Measurements from ENCODE around the gene STAT3.
"Not testable (repeated sequence)": the region's sequence is repeated elsewhere in the genome, so short reads cannot be mapped to it uniquely, and the experiment has no call there.

The STAT3 gene

DNA sequence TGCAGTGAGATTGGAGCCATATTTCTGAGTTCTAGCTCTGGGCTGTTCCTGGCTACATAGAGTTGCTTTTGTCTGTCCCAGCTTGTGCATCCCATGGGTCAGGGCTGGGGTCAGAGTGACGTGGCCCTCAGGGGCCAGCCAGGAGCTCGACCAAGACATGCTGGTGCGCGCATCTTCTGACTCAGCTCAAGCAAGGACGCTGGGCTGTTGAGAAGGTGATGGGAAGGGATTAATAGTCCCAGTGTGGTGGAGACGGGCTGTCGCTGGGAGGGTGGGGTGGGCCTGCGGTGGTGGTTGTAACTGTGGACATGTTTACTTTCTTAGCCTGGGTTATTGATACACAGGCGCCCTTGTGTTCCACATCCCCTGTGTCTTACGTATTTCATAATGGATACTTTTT lies 90.5 kb downstream of the STAT3 start:
- DNase-seq (ENCODE audit: low read depth) = not testable (repeated sequence)

DNA sequence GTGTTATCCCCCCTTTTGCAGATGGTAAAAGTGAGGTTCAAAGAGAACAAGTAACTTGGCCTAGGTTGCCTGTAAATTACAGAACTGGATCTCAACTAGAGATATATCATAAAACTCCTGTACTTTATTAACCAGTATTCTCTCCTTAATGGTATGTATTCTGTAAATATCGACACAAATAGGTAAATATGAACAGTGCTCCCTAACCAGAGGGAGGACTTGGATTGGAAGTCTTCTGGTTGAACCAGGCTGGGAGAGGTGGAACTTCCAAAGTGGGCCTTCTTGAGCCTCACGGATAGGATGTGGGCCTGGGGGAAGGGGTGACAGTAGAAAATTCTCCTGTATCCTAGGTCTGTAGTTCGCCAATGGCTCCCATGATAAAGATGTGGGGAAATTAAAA lies 92.2 kb downstream of the STAT3 start:
- no peak for DNase-seq (ENCODE audit: low read depth)

DNA sequence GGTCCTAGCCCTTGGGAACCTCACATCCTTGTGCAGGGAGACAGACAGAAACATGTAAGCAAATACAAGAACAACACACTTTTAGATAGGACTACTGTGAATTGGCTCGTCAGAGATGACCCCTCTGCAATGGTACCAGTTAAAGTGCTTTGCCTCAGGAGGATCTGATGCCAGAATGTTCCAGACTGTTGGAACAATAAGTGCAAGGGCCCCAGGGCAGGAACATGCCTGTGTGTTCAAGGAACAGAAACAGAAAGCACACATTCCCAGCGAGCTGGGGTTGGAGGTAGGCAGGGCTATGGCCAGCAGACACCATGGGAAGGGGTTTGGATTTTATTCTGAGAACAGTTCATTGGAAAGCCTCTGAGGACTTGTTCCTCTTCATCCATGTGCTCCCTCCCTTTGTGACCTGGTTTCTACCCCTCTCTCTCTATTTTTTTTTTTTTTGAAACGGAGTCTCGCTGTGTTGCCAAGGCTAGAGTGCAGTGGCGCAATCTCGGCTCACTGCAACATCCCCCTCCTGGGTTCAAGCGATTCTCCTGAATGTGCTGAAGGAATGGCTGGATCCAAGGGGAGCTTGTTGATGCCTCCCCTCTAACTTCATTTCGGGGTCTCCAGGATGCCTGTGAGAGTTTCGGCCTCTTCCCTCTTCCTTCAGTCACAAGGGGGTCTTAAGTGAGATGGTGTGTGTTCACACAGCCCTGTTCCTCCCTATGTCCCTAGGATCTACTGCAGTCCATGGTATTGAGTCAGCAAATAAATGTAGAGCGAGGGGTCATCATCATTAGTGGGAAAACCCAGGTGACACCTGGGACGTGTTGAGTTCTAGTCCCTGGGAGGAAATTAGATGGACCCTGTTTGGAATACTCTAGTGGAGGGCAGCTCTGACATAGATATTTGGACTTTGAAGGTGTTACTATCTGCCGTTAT lies 93.5 kb downstream of the STAT3 start:
- no peak for DNase-seq (ENCODE audit: low read depth)

DNA sequence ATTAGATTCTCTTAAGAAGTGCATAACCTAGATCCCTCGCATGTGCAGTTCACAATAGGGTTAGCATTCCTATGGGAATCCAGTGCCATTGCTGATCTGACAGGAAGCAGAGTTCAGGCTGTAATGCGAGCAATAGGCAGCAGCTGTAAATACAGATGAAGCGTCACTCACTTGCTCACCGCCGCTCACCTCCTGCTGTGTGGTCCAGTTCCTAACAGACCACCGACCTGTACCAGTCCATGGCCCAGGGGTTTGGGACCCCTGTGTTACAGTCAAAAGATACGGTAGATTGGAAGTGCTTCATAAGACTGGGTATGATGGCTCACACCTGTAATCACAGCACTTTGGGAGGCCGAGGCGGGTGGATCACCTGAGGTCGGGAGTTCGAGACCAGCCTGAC lies 97.1 kb downstream of the STAT3 start:
- DNase-seq (ENCODE audit: low read depth) = no peak

DNA sequence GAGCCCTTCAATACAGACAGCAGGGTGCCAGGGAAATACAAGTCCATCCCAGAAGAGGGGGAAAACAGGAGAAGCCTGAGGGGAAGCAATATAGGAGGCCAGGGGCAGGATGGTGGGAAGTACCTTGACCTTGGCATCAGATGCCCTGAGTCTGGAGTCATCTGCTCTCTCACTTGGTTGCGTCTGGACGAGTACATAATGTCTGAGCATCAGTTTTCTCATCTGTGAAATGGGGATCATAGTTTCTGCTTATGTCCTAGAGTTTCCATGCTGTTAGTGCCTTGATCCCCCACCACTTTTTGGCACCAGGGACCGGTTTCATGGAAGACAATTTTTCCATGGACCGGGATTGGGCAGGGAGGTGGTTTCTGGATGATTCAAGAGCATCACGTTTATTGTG lies 97.7 kb downstream of the STAT3 start:
- DNase-seq (ENCODE audit: low read depth) = no peak

DNA sequence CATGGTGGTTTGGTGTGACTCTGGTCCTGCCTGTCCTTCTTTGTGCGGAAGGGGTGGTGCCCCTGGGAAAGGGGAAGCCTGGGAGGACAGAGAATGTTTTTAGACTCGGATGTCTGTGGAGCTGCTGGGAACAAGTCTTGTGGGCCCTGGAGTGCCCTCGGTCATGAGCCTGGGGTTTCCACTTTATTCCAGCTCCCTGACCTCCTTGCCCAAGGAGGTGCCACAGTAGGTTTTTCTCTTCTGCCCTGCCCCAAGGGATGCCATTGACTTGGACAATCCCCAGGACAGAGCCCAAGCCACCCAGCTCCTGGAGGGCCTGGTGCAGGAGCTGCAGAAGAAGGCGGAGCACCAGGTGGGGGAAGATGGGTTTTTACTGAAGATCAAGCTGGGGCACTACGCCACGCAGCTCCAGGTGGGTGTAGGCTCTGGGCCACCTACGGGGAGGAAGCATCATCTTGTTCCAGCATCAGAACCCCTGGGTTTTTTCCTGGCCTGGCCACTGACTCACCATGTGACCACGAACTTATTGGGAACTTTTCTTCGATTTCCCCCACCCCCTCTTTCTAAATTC lies 98.5 kb downstream of the STAT3 start:
- no peak for DNase-seq (ENCODE audit: low read depth)

DNA sequence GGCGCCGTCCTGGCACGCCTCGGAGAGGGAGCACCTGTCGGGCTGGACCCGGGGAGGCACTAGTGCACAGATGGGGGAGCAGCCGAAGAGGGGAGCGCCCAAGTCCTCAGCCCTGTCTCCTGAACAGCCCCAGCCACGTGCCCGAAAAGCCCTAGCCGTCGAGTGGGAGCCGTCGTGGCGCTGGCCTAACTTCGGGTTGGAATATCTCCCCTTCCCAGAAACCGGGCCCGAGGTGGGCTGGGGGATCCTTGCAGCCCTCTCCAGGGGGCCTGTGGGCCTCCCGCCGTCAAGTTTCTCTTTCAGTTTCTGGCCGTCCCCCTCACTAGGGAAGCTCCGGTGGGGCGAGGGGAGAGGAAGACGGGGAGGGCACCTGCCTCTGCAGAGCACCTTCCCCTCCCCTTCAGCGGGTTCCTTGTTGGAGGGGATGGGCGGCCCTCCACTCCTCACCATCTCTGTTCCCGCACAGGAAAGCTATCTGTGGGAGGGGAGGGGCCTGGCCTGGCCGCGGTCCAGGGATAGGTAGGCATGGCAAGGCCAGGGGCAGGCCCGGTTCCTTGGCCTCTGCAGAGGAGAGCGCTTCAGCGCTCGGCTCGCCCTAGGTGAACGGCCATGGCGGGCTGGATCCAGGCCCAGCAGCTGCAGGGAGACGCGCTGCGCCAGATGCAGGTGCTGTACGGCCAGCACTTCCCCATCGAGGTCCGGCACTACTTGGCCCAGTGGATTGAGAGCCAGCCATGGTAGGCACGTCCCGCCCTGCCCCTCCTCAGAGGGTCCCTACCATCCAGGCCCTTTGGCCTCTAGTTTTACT lies 99.2 kb downstream of the STAT3 start:
- no peak for DNase-seq (ENCODE audit: low read depth)

DNA sequence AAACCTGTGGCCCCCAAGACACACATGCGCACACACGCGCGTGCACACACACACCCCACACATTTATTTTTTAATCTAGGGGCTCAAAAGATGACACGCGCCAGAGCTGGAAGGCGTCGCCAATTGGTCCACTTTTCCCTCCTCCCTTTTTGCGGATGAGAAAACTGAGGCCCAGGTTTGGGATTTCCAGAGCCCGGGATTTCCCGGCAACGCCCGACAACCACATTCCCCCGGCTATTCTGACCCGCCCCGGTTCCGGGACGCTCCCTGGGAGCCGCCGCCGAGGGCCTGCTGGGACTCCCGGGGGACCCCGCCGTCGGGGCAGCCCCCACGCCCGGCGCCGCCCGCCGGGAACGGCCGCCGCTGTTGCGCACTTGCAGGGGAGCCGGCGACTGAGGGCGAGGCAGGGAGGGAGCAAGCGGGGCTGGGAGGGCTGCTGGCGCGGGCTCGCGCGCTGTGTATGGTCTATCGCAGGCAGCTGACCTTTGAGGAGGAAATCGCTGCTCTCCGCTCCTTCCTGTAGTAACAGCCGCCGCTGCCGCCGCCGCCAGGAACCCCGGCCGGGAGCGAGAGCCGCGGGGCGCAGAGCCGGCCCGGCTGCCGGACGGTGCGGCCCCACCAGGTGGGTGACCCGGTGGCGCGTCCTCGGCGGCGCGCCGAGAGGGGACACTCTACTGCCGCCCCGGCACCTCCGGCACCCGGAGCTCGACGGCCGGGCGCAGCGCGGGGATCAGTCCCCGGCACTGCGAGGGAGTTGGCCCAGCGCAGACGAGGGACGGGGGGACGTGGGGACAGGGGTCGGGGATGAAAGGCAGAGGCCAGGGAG lies 100.1 kb downstream of the STAT3 start, which contains the start of gene STAT5A:
Gene STAT5A, plus strand, starts transcription at position 522 of the 826 bp plus-strand sequence. CDS start 914 bp downstream, outside the sequence.
- DNase-seq (ENCODE audit: low read depth) = no peak

DNA sequence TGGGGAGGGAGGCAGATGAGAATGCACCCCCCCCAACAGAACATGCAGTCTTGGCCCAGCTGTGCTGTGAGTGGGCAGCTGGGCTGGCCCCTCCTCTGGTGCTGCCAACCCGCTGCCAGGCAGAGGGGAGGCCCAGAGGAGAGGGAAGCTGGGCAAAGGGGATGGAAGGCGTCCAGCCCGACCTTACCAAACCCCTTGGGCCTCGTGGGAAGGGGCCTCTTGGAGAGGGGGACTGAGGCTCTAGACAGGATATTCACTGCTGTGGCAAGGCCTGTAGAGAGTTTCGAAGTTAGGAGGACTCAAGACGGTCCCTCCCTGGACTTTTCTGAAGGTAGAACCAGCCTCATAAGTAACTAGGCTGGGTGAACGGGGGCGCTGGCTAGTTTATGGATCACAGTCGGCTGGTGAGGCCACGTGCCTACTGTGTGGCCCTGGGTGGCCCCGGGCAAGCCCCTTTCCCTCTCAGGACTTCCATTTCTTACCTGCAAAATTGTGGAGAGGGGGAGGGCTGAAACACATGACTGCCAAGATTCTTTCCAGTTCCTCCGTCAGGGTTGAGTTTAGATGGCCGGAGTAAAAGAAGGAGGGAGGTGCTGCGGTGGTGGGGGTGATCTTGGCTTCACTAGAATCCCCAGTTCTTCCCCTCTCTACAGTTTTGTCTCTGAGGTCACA lies 100.8 kb downstream of the STAT3 start:
- no peak for DNase-seq (ENCODE audit: low read depth)

DNA sequence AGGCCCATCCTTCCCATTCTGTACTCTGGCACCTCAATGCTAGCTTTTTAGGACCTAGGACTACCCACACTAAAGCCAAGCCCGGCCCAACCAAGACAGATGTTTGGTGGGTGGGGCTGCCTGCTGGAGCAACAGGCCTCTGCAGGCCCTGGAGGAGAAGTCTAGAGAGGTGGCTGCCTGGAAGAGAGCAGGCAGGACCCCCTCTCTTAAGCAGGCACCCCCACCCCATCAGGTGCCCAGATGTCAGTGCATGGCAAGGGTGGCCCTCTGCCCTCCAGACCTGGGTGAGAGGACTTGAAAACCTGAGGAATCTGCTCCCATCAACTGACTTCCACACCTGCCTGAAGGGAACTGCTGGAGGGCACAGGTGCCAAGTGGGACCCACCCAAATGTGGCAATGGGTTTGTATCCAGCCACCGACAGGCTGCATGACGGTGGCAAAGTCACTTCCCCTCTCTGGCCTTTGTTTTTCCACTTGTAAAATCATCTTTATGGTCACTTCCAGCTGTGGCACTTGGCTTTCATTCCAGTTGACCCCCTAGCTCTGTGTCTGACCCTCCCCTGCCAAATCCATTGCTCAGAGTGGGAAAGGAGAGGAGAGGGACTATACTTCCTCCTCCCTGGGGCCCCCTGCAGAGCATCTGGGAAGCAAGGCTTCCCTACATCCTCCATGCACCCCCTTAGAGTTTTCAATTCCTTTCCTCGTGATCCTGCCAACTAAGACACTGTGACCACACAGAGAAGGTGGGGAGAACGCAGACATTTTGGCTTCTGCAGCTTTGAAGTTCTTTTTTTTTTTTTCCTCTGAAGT lies 101.6 kb downstream of the STAT3 start:
- DNase-seq (ENCODE audit: low read depth) = no peak

DNA sequence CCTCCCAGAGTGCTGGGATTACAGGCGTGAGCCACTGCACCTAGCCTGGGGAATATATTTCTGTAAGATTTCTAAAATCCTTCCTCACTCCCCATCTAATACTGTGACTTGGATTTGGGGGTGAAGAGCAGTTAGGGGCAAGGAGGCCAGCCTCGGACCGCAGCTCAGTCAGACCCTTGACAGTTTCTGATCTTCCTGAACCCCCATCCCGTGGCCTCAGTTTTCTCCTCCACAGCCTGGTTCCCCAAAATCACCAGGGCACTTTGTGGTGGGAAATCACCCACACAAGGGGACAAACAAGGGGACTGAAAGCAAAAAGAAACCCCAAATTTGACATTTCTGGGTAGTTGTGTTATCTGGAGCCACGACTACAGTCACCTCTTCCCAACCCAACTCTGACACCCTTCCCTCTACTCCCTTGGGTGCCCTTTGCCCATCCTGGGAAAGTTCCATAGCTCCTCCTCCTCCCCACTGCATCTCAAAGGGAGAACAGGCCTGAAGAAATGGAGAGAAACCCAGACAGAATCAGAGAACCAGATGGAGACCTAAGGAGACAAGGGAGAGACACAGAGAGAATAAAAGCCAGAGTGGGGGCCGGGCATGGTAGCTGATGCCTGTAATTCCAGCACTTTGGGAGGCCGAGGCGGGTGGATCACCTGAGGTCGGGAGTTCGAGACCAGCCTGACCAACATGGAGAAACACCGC lies 102.7 kb downstream of the STAT3 start:
- no peak for DNase-seq (ENCODE audit: low read depth)

DNA sequence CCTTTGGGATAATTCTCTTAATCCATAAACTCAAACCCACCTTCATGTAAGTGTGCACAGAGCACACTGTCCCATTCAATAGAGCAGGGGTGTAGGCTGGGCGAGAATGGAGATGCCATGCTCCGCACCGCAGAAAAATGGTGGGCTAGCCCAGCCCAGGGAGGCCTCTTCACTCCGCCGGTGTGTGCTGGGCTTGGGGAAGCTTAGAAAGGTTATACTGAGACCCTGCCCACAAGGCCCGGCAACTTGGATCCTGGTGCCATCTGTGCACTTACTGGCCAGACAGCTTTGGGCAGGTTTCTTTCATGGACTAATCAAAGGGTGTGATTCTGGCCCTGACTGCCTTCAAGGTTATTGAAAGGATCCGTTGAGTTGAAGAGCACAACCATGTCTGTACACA lies 103.7 kb downstream of the STAT3 start:
- DNase-seq (ENCODE audit: low read depth) = no peak

DNA sequence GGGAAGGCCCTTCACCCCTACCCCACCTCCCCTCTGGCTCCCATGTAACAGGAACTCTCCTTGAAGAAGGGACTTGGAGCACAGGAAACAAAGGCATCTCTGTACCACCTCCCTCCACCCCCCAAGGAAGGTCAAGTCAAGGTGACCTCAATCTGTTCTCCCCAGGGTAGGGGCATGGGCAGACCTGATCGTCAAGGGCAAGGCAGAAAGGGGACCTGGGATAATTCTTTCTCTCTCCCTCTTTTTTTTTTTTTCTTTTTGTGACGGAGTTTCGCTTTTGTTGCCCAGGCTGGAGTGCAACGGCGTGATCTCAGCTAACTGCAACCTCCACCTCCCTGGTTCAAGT lies 104.2 kb downstream of the STAT3 start:
- no peak for DNase-seq (ENCODE audit: low read depth)

DNA sequence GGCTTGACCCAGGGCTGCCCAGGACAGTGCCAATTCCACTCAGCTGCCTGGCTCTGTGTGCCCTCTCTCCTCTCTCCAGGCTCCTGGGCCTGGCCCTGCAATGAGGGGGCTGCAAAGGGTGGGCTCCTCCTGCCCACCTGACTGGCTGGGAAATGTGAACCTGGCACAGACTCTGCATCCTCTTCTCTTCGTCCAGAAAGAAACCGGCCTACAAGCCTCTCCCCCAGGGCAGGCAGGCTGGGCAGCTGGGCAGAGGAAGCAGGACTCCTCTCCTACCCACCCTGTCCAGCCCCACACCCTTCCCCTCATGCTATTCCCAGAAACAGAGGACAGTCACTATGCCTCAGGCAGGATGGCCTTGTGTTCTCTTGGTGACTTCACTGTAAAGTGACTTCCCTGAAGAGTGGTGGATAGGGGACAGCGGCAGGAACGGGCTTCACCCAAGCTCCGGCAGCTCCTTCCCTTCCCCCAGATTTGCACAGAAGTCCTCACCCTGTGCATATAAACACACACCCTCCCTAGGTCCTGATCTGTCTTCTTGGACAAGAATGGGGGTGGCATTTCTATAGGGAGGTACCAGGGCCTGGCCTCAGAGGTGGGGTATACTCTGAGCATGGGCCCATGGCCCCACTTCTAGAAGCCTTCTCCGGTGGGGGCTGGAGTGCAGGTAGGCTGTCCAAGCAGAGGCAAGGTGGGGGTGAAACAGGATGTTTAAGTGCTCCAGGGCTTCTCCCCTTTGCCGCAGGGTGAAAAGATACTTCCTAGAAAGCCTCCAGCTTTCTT lies 104.8 kb downstream of the STAT3 start:
- no peak for DNase-seq (ENCODE audit: low read depth)

DNA sequence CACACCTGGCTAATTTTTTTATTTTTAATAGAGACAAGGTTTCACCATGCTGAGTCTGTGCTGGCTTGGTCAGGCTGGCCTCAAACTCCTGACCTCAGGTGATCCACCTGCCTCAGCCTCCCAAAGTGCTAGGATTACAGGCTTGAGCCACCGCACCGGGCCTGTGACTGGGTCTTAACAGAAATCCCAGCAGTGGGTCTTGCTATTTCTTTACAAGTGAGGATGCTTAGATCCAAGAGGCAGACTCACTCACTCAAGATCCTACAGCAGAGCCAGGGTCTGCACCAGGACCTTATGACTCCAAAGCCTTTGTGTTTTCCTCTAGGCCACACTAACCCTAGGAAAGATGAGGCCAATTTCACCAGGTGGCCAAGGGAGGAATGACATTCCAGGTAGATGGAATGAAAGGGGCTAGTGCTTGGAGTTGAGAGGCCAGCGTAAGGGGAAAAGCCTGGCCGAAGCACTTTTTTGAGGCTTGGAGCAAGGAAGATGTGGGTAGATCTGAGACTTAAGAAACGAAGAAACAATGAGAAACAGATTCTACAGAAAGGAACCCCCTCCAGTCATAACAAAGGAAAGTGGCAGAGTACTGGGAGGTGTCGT lies 105.7 kb downstream of the STAT3 start:
- DNase-seq (ENCODE audit: low read depth) = no peak

DNA sequence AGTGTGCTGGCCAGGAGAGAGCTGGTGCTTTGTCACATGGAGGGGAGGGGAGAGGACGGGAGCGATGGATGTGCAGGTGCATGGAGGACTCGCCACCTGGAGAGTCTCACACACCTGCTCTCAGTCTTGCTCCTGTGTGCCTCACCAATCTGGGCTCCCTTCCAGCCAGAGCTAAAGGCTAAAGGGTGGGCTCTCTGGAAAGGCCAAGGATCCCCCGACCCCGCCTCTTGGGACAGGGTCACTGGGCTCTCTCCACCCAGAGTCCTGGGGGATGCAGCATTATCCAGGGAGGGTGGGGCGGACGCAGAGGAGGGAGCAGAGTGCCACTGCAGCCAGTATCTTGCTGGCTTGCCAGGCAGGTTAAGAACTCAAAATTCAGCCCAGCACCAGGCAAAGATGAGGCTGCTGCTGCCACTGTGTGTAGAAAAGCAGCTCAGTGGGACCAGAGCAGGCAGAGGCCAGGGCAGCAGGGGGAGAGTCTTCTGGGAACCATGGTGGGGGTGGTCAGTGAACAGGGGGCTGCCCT lies 106.6 kb downstream of the STAT3 start:
- DNase-seq (ENCODE audit: low read depth) = no peak

DNA sequence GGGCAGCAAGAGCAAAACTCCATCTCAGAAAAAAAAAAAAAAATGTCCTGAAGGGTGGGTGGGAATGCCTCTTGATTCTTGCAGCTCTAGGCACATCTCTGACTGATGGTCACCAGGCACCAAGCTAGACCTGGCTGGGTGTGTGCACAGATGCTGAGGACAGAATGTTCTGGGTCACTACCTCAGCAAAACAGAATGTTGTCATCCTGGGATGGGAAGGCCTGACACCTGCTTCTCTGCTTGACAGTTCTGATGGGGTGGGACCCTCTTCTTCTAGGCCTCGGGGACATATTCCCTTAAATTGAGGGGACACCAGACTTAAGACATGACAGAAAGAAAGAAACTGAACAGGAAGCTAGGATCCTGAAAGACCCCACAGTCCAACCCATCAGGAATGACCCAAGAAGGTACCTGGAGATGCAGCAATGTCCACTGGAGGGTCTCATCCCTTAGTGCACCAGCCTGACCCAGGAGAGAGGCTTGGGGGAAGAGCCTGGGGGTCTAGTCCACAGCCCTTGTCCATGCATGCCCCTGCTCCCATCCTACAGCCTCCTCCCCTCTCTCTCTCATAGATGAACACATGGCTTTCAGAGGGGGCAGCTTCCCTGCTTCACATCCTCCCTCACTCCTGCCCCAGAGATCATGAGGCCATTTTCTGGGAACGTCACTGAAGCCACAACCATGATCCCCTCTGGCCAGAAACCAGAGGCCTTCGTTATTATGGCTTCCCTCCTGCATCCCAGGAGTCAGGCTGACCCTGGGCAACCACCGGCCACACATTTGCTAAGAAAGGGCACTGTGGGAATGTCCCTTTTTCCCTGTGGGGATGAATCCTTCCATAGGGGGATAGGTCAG lies 108.2 kb downstream of the STAT3 start:
- DNase-seq (ENCODE audit: low read depth) = no peak
